HepG2 (cell line): ENCODE measurements around the gene AAR2. TPM values are rescaled to one million over a fixed set of nuclear protein-coding genes. Genes with fewer than 3 reads are reported as not detected.

Experiments
- ATF3 ChIP-seq: sonication (generic); formaldehyde crosslinking; IDR thresholded peaks from 2 replicates; pipeline ENCODE4 v1.4.0; 2020; ENCODE audit warnings: missing genetic modification reagents
- DR1 ChIP-seq: sonication (generic); formaldehyde crosslinking; IDR thresholded peaks from 2 replicates; pipeline ENCODE4 v1.8.0; 2021; ENCODE audit warnings: mild to moderate bottlenecking, missing genetic modification reagents, inconsistent platforms
- GRHL1 ChIP-seq: sonication (generic); formaldehyde crosslinking; conservative IDR thresholded peaks from 2 replicates; pipeline ENCODE4 v1.8.0; 2022; ENCODE audit warnings: missing genetic modification reagents
- IRX3 ChIP-seq: sonication (generic); formaldehyde crosslinking; IDR thresholded peaks from 2 replicates; pipeline ENCODE4 v1.8.1; 2023; ENCODE audit warnings: mild to moderate bottlenecking, low read depth, missing genetic modification reagents, borderline replicate concordance
- KMT2A ChIP-seq: sonication (generic); formaldehyde crosslinking; IDR thresholded peaks from 2 replicates; pipeline ENCODE4 v1.4.0; 2020; ENCODE audit warnings: missing genetic modification reagents
- MYPOP ChIP-seq: sonication (generic); formaldehyde crosslinking; IDR thresholded peaks from 2 replicates; pipeline ENCODE4 v1.8.1; 2023; ENCODE audit warnings: mild to moderate bottlenecking, moderate library complexity, missing genetic modification reagents
- NFE2L2 ChIP-seq: fragments of 150-350 bp; IDR thresholded peaks from 2 replicates; pipeline ENCODE4 v1.6.1; 2014; ENCODE audit warnings: low read length
- NR0B2 ChIP-seq: sonication (generic); formaldehyde crosslinking; IDR thresholded peaks from 2 replicates; pipeline ENCODE4 v1.4.0; 2020; ENCODE audit warnings: mild to moderate bottlenecking, missing genetic modification reagents
- POLR2AphosphoS5 ChIP-seq: IDR thresholded peaks from 2 replicates; pipeline ENCODE4 v1.6.1; 2012; ENCODE audit warnings: low read depth, low read length
- SIN3A ChIP-seq: IDR thresholded peaks from 2 replicates; pipeline ENCODE4 v1.6.1; 2011; ENCODE audit warnings: low read depth, mild to moderate bottlenecking, control low read depth, low read length, borderline replicate concordance
- SIX1 ChIP-seq: sonication (generic); formaldehyde crosslinking; IDR thresholded peaks from 2 replicates; pipeline ENCODE4 v1.4.0; 2020; ENCODE audit warnings: missing genetic modification reagents, borderline replicate concordance
- SKI ChIP-seq: fragments of 450-650 bp; IDR thresholded peaks from one replicate; pipeline ENCODE4 v1.6.1; 2018; ENCODE audit warnings: mild to moderate bottlenecking; ENCODE audit not compliant: partially characterized antibody
- SNAPC2 ChIP-seq: sonication (generic); formaldehyde crosslinking; IDR thresholded peaks from 2 replicates; pipeline ENCODE4 v1.8.1; 2022; ENCODE audit warnings: mild to moderate bottlenecking, missing genetic modification reagents
- STAT5B ChIP-seq: sonication (generic); formaldehyde crosslinking; IDR thresholded peaks from 2 replicates; pipeline ENCODE4 v1.4.0; 2020; ENCODE audit warnings: missing genetic modification reagents
- TAF15 ChIP-seq: fragments of 200-400 bp; formaldehyde crosslinking; IDR thresholded peaks from one replicate; pipeline ENCODE4 v1.6.1; 2018; ENCODE audit warnings: mild to moderate bottlenecking, low read depth, low read length; ENCODE audit not compliant: poor library complexity, severe bottlenecking
- TFE3 ChIP-seq: IDR thresholded peaks from 2 replicates; pipeline ENCODE4 v1.6.1; 2016
- ZFY ChIP-seq: sonication (generic); formaldehyde crosslinking; IDR thresholded peaks from 2 replicates; pipeline ENCODE4 v1.4.0; 2020; ENCODE audit warnings: missing genetic modification reagents
- ZNF382 ChIP-seq: sonication (generic); formaldehyde crosslinking; IDR thresholded peaks from 2 replicates; pipeline ENCODE4 v1.5.0; 2020; ENCODE audit warnings: missing genetic modification reagents, mild to moderate bottlenecking, borderline replicate concordance
- ZNF780A ChIP-seq: sonication (generic); formaldehyde crosslinking; IDR thresholded peaks from 2 replicates; pipeline ENCODE4 v1.8.0; 2022; ENCODE audit warnings: mild to moderate bottlenecking, missing genetic modification reagents, moderate library complexity
- polyA plus RNA-seq, 8 experiments: library from polyadenylated mRNA; depleted of rRNA in 3 of 8; stranded (reverse) in 7 of 8; unstranded in 1 of 8; fragments of >200 nt; fragmentation: Illumina TruSeq in 4 of 8; extraction: Trizol in 4 of 8; gene quantifications; 2 replicates each; pipeline versions ENCODE4 v1.2.1 to v1.2.3, GENCODE V29; 2011 to 2016; ENCODE audit warnings: low read depth in 4 of 8, missing spikeins in 1 of 8, mixed read lengths in 1 of 8; ENCODE audit not compliant: insufficient read depth in 1 of 8
- total RNA-seq, 5 experiments: library from RNA; depleted of rRNA; stranded (reverse); fragments of >200 nt; fragmentation: Illumina TruSeq; extraction: Trizol; gene quantifications; 2 replicates each; pipeline ENCODE4 v1.2.3, GENCODE V29; 2016; ENCODE audit warnings: low read depth in 1 of 5
- TF ChIP-seq, protein P1 (sequence below): IDR thresholded peaks from 2 replicates; pipeline ENCODE4 v1.6.1; 2016; ENCODE audit warnings: missing compliant biosample characterization, missing genetic modification reagents, borderline replicate concordance

AAR2 gene
- total and polyA plus RNA-seq, 2 of the 13 experiments (the other 11 are each of a cell fraction or from before 2014, with no cell fraction given): 45.2 to 46.2 TPM

DNA sequence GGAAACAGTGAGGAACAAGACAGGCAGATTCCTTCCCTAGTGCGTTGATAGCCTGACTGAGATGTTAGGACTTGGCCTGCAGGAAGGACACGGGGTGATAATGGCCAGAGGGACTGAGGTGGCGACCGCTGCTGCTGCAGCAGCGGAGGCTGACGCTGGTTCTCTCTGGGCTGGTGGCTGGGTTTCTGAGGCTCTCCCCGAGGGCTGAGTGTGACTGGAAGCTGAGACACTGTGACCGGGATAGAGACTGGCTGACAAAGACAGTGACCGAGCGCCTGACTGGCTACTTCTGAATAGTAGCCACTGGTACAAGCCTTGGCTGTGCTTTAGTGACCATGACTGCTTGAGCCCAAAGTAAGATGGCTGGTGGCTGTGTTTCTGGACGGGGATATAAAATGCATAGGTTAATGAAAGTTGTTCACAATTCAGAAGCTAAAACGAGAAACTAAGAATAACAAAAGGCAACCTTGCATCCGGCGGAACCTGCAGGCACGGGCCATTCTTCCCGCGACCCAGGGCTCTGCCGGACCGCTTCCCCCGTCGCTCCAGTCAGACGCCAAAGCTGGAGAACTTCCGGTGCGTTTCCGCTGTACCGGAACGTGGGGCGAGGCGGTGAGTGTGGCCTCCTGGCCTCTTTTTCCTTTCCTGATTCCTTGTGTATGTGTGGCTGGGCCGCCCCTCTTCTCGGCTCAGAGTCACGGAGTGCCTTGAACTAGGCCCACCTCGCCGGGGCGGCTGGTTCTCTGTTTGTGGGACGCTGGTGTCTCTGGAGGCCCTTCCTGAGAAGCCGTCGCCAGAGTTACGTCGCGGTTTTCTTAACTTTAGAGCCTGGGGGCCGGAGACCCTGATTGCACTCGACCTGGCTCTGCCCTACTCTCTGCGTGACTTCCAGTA, at the start of gene AAR2 (continued):
- peak; percentile 99 for TF ChIP-seq ZFY
- TF ChIP-seq, protein P1, sequence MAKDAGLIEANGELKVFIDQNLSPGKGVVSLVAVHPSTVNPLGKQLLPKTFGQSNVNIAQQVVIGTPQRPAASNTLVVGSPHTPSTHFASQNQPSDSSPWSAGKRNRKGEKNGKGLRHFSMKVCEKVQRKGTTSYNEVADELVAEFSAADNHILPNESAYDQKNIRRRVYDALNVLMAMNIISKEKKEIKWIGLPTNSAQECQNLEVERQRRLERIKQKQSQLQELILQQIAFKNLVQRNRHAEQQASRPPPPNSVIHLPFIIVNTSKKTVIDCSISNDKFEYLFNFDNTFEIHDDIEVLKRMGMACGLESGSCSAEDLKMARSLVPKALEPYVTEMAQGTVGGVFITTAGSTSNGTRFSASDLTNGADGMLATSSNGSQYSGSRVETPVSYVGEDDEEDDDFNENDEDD (CRISPR knock-in tag): peak; percentile 85; the same call in 1 of the 2 replicates
- peak; percentile 89; the same call in 1 of the 2 replicates for TF ChIP-seq MYPOP (CRISPR knock-in tag)
- TF ChIP-seq ATF3 (CRISPR knock-in tag): peak; percentile 85
- peak; percentile 95 for TF ChIP-seq ZNF780A
- peak; percentile 32; the same call in 1 of the 2 replicates for TF ChIP-seq IRX3
- TF ChIP-seq SNAPC2 (CRISPR knock-in tag): peak; percentile 78; the same call in 1 of the 2 replicates
- peak; percentile 96 for TF ChIP-seq SIN3A
- no peak for TF ChIP-seq ZNF382 (CRISPR knock-in tag)
- TF ChIP-seq POLR2AphosphoS5: peak; percentile 98
- 0 out of 2 replicates have a peak, but pooled peaks have one; percentile 22 for TF ChIP-seq GRHL1 (CRISPR knock-in tag)
- TF ChIP-seq STAT5B (CRISPR knock-in tag): peak; percentile 94
- TF ChIP-seq TFE3 (CRISPR knock-in tag): peak; percentile 93
- TF ChIP-seq DR1: peak; percentile 97
- TF ChIP-seq SKI: no peak
- peak; percentile 98 for TF ChIP-seq NR0B2 (CRISPR knock-in tag)
- TF ChIP-seq SIX1: no peak; the same call in 1 of the 2 replicates
- TF ChIP-seq KMT2A (CRISPR knock-in tag): peak; percentile 100
- peak; percentile 84 for TF ChIP-seq TAF15
- TF ChIP-seq NFE2L2: peak; percentile 4; the same call in 1 of the 2 replicates
